GM12875 (cell line): ENCODE data around the gene C19orf38.

Source experiments
- H3K4me3 ChIP-seq: one replicate; pipeline ENCODE4 v1.5.1; 2011; ENCODE audit warnings: low read depth, low read length, control low read depth
- CTCF ChIP-seq: IDR thresholded peaks from 2 replicates; pipeline ENCODE4 v1.5.1; 2011; ENCODE audit warnings: low read depth, mild to moderate bottlenecking, control low read depth, inconsistent platforms, low read length, moderate library complexity, borderline replicate concordance; ENCODE audit not compliant: insufficient read depth

The C19orf38 gene

GRCh38 chr19:10817291-10818038 lies 30.8 kb upstream of the C19orf38 start:
- H3K4me3 ChIP-seq, result no peak overlapping the region

DNA sequence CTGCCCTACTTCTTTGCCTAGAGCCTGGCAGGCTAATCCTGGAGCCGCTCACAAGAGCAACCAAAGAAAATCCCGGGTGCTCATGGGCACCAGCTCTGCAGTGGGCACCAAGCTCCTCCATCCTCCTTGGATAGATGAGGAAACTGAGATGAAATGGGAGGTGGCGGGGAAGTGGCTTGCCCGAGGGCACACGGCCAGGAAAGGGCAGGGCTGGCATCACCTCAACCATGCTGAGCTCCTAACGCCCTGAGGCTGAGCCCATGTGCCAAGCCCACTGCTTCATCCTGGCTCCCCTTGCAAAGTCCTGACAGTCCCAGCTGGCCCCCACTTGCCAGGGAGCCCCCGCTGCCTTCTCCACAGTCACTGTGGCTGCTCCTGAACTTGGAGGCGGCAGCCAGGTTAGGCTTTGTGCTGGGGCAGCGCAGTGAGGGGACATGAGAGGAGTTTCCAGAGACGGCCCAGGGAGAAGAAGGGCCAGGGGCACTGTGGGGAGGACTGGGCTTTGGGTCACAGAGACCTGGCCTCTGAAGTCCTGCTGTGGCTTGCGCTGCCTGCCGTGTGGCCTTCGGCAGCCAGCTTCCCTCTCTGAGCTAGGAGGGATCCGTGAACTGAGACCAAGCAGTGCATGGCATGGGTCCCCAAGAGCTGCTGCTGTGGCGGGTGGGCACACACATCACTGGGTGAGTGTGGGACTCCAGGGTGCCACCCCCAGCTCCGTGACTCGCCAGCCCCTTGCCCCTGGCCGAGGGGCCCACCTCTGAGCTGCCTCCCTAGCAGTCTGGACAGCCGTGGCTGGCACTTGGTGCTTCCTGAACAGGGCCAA lies 29.7 kb upstream of the C19orf38 start:
- H3K4me3 ChIP-seq, result no peak overlapping the region
- no peak for TF ChIP-seq CTCF

More at GRCh38 chr19:10817291-10818038, 30.8 kb upstream of the C19orf38 start:
- no peak for TF ChIP-seq CTCF

DNA sequence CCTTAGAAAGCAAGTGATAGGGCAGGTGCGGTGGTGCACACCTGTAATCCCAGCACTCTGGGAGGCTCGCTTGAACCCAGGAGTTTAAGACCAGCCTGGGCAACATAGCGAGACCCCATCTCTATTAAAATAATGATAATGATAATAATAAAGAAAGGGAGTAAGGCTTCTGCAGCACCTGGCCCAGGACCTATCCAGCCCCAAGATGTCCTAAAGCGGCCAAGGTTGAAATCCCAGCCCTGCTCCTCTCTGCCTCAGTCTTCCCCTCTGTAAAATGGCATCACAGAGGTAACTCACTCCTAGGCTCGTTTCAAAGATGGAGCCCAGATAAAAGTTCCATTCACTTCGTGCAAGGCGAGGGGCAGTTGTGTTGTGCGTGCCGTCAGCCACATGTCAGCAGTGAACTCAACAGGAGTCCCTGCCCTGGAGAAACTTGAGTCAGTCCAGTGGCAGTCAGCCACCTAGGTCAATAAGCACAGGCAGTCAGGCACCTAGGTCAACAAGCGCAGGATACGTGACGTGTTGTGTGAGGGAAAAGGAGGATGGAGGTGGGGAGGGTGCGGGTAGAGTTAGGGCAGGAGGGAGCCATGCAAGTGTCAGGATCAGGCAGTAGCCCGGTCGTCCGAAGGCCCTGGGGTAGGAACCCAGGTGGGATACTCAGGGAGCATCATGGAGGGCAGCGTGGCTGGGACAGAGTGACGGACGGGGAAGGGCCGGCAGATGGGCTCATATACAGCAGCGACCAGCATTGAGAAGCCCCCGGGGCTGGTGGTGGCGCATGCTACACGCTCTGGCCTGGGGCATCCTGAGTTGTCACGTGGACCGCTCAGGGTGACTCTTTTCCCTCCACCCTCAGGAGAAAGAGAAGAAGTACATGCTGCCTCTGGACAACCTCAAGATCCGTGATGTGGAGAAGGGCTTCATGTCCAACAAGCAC lies 28.8 kb upstream of the C19orf38 start:
- H3K4me3 ChIP-seq, result no peak overlapping the region
- TF ChIP-seq CTCF, result no peak

DNA sequence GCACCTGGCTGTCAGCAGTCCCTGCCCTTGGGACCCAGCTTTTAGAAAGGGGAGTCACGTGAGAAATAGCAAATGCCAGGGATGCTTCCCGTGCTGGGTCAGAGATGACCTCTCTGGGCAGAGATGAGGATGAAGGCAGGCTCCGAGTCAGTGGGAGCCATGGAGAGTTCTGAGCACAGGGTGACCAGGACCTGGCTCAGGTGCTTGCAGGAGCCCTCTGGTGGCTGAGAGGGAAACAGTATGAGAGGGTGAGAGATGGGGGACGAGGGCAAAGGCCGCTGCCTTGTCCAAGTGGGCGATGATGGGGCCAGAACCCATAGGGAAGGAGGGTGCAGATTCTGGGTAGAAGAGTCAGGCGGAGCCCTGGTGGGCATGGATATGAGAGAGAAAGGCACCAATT lies 28.0 kb upstream of the C19orf38 start:
- H3K4me3 ChIP-seq, result no peak overlapping the region
- peak; percentile 38; the same call in 1 of the 2 replicates for TF ChIP-seq CTCF

DNA sequence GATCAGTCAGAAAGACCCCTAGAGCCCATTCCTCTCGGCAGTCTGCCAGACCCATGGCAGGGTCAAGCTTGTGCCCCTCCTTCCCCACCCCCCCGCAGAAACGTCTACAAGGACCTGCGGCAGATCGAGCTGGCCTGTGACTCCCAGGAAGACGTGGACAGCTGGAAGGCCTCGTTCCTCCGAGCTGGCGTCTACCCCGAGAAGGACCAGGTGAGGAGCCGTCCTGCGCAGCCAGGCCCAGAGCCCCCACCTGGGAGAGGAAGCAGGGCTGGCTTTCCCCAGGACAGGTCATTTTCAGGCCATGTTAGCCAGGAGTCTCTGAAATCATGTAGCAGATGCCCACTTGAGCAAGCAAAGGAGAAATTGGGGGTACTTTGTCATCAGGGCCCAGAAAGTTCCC lies 24.5 kb upstream of the C19orf38 start:
- TF ChIP-seq CTCF, result no peak
- H3K4me3 ChIP-seq, result no peak overlapping the region

GRCh38 chr19:10826231-10826630 lies 22.0 kb upstream of the C19orf38 start:
- H3K4me3 ChIP-seq, result no peak overlapping the region
- TF ChIP-seq CTCF, result no peak
